Astrocyte of the cerebellum (primary cell): ENCODE results near the gene MARCHF9.
A peak's percentile ranks its signal among the peaks of the same experiment; 100 is the strongest.

ENCODE experiments used
- DNase-seq: peaks from one replicate; pipeline ENCODE4 v3.0.0-alpha.2; 2011; ENCODE audit warnings: low read depth
- H3K4me3 ChIP-seq: 2 replicates; pipeline ENCODE4 v1.5.1; 2011; ENCODE audit warnings: mild to moderate bottlenecking, low read depth, low read length, moderate library complexity
- CTCF ChIP-seq: IDR thresholded peaks from 2 replicates; pipeline ENCODE4 v1.5.1; 2012; ENCODE audit warnings: low read length, low read depth, moderate library complexity, mild to moderate bottlenecking; ENCODE audit errors: missing control alignments
- in situ Hi-C: cut with HindIII; loops from 2 replicates; pipeline ENCODE4 v1.10.0; 2017; ENCODE audit warnings: low sequenced_read_pairs

MARCHF9 gene

DNA sequence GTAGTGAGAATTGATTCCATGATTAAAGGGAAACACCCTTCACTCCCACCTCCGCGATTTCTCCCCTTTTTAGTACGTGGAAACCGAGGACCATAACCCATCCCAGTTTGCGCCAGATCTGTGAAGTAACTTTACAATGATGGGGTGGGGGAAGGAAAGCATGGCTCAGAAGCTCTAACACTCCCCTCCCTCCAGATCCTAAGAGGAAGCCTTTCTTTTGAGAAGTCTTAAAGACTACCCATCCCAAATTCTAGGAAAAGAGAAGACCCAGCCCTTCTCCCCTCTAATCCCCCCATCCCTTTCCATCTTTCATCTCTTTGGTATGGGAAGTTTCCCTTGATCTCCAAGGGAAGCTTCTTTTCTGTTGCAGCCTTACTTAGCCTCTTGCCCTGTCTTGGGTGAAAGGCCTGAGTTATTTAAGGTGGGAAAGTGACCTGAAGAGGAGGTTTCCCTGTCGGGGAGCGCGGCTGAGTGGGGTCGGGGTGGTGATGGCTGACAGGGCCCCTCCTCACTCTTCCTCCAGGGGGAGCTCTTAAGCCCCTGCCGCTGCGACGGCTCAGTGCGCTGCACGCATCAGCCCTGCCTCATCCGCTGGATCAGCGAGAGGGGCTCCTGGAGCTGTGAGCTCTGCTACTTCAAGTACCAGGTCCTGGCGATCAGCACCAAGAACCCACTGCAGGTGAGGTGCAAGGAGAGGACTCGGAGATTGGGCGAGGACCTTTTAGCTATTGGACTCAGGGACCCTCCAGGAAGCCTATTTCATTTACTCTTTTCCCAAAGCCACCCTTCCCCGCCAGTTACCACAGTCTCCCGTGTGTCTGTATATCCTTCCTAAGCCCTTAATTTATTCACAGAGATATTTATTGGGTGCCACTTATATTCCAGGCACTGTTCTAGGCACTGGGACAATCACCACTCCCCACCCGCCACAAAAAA is 1.8 kb downstream of the MARCHF9 start:
- no peak for DNase-seq
- H3K4me3 ChIP-seq: peak overlapping the region; percentile 55
- in situ Hi-C loops: loop anchor here (5.0 kb wide), 1 partner anchor 61 kb away; the partner anchor contains the start of gene AVIL
- TF ChIP-seq CTCF: peak; percentile 76

- no peak for TF ChIP-seq CTCF
- H3K4me3 ChIP-seq: no peak overlapping the region
- in situ Hi-C loops: loop anchor here (5.0 kb wide), 1 partner anchor 60 kb away; the partner anchor contains the start of gene AVIL
- DNase-seq: no peak
Measured at GRCh38 chr12:57757771-57758170, 2.9 kb downstream of the MARCHF9 start.

GRCh38 chr12:57758552-57759359 is 3.9 kb downstream of the MARCHF9 start:
- no peak for DNase-seq
- H3K4me3 ChIP-seq: no peak overlapping the region
- in situ Hi-C loops: loop anchor here (5.0 kb wide), 1 partner anchor 59 kb away; the partner anchor contains the start of gene AVIL
- TF ChIP-seq CTCF: no peak

DNA sequence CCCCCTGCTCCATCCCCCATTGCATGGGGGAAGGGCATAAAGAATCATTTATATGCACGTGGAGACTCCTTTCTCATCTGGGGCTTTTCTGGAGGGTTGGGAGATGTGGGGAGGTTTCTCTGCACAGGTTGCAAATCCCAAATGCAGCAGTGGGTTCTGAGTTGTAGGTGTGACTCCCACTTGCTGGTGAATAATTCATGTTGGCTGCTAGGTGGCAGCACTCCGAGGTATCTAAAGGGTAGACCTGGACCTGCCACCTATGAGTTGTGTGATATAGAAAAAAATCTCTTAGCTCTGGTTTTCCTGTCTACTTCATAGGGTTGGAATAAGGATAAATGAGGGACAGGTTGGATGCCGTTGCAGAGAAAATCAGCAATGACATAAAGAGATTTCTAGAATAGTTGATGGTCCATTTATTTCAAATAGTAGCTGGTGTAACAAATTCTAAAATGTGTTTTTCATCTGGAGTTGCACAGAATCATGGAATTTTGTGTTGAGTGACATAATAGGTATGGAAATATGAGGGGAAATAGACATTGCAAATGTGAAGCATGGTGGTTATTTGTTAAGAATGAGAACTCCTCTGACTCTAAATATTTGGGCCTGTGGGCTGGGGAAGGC is 4.6 kb downstream of the MARCHF9 start:
- no peak for DNase-seq
- peak; percentile 51 for TF ChIP-seq CTCF
- in situ Hi-C loops: loop anchor here (5.0 kb wide), 1 partner anchor 58 kb away; the partner anchor contains the start of gene AVIL
- H3K4me3 ChIP-seq: no peak overlapping the region

GRCh38 chr12:57760347-57760982 is 5.6 kb downstream of the MARCHF9 start:
- TF ChIP-seq CTCF: no peak
- in situ Hi-C loops: no loop called here
- DNase-seq: no peak
- no peak overlapping the region for H3K4me3 ChIP-seq
